ENCODE data around the gene NEK7.

The NEK7 gene

GRCh38 chr1:198147216-198147615 is 9.6 kb upstream of the NEK7 start:
- no peak for DNase-seq

- no peak for DNase-seq
These were observed 6.4 kb upstream of the NEK7 start for GRCh38 chr1:198150369-198150768.

- DNase-seq, result no peak
These were observed 5.1 kb upstream of the NEK7 start for GRCh38 chr1:198151688-198152087.

DNA sequence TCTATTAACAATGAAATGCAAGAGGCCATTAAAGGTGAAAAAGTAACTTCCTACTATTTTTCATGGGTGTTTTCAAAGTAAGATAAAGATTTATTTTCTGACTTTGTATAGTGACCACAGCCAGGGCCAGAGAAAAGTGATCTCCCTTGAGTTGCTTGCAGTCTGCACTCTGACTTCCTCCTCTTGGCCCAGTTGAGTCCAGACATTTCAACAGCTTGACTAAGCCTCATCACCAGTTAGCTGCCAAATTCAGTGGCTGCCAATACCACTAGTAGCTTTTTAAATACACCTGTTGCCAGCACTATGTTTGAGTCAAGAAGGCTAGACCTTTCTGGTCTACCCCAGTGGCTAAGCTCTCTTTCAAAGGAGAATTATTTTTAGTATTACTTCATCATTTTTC is 3.7 kb upstream of the NEK7 start:
- no peak for DNase-seq

- DNase-seq, result no peak
These were observed 3.0 kb upstream of the NEK7 start for GRCh38 chr1:198153804-198154203.

DNA sequence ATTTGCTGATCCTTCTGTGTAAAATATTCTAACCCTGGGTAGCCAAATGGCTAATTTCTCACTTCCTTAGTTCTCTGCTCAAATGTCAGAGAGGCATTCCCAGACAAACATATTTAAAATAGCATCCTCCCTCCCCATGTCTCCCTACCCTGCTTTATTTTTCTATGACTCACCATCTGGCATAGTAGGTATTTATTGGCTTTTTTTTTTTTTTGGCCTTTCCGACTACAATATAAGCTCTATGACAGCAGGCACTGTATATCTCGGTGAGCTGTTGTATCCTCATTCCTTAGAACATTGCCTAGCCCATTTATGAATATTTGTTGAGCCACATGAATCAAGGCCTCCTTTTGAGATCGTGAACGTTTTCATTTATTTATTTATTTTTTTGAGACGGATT is 1.5 kb upstream of the NEK7 start:
- no peak for DNase-seq

- peak; percentile 71 for DNase-seq
These were observed 570 bp upstream of the NEK7 start for GRCh38 chr1:198156111-198156744.

DNA sequence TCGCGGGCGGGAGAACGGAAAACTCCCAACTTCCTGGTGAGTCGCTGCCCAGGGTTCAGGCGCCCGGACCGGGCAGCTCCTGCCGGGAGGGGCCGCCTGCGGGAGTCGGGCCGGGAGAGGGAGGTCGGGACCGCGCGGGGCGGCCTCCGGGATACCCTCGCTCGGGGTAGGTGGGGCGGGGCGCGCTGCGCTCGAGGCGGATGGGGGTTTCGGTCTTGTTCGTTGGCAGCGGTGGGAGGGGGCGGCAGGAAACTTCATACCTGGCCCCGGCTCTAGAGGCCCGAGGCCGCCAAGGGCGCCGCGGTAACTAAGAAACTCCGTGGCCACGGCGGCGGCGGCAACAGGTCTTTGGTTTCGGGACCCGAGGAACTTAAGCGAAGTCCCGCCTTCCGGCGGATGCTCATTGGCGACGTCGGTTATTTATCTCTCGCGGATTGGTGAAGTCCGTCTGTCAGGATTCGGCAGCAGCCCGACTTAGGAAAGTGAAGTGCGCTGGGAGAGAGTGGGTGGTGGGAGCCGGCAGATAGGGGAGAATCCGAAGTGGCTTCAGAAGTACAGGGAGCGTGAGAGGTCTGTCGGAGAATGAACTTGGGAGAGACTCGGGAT is 546 bp downstream of the NEK7 start:
- peak; percentile 82 for DNase-seq

DNA sequence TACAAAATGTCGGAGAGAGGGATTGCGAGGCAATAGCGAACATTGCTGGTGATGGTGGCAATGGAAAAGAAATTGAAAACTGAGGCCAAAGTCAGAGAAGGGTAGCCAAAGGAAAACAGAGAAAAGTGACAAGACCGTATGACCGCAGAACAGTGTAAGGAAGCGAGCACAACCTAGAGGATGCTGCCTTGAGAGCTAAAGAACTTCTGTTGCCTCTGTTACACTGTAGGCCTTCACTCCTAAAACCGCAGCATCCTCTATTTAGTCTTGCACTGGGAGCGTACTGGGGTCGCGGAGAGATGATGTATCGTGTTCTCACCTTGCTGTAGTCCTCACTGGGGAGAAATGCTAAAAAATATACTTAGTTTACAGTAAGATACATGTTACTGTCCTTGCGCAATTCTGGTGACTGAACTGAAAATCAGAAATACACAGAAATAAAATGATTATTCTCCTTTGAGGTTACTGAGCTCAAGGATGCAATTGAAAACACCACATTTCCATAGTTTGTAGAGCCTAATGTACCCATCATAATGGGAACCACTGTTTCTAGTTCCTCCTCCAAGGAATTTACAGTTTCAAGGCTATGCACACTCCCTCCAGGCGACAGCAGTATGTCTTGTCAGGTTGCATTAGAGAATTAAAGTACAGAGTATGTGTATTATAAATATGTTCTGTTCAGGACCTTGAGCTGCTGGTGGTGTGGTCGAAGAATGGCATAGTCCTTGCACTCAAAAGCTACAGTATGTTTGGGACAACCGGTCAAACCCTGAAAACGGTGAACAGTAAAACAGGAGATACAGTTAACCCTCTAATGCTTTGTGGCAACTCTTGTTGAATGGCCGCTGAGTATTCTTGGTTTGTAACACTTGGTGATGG is 1.3 kb downstream of the NEK7 start:
- no peak for DNase-seq

GRCh38 chr1:198158735-198159589 is 2.2 kb downstream of the NEK7 start:
- peak; percentile 69 for DNase-seq

GRCh38 chr1:198160222-198160621 is 3.4 kb downstream of the NEK7 start:
- DNase-seq, result no peak

DNA sequence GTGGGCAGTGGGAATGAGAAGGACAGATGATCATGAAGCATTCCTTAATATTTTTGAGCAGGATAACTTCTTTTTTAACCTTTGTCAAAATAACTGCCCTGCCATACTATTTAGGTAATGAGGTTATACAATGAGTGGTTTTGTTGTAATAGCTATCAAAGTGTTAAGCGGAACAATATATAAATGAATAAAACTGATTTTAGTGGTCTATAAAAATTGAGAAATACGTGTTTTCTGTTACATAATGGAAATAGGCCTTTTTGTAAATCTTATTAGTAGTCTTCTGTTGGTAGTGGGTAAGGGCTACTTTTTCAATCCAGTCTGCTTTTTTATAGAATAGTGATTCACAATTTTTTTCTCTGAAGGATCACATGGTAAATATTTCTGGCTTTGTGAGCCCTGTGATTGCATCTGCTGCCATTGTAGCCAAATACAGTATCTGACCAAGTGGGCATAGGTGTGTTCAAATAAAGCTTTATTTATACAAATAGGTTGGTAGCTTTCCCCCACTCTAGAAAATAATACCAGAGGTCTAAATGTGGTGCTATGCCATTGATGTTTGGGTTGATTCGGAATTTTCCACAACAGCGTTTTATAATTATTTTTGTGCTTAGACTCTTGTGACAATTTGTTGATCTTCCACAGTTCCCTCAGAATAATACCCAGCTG is 4.3 kb downstream of the NEK7 start:
- DNase-seq, result no peak

- no peak for DNase-seq
These were observed 4.9 kb downstream of the NEK7 start for GRCh38 chr1:198161718-198162090.

DNA sequence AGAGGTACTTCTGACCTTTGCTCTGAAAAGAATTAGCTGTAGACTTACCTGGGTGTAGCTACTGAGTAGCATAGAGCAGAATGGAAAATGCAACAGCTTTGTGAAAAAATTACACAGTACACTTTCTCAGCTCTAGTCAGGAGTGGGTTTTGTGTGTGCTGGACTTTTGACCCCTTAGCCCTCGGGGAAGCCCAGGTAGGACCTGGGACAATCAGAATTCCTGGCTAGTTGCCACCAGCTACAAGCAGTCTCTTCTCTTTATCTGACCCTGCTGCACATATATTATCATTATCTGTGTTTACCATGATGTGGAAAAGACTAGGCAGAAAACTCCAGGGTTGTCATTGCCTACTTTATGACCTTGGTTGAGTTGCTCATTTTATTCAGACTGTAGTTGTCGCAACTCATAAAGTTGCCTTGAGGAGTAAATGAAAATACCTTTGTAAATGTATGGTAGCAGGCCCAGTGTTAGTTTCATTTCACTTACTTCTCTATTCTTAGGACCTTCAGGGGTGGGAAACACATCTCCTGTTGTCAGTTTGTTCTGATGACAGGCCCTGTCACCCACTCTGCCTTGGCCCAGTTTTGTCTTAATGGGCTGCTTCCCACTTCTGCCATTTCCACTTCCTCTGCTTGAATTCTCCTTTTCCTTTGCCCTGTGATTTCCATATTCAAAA is 5.4 kb downstream of the NEK7 start:
- DNase-seq, result no peak

- no peak for DNase-seq
These were observed 9.3 kb downstream of the NEK7 start for GRCh38 chr1:198165927-198166647.

DNA sequence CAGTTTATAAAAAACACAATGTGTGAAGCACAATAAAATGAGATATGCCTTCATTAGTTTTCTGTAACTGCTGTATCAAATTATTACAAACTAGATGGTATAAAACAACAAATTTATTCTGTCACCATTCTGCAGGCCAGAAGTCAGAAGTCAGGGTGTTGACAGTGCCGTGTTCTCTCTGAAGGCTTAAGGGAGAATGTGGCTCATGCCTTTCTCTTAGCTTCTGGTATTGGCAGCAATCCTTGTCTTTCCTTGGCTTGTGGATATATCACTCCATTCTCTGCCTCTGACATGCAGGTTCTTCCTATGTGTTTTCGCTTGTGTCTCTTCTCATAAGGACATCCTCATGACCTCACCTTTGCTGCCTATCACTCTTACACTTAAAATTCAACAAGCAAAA is 10.1 kb downstream of the NEK7 start:
- no peak for DNase-seq

DNA sequence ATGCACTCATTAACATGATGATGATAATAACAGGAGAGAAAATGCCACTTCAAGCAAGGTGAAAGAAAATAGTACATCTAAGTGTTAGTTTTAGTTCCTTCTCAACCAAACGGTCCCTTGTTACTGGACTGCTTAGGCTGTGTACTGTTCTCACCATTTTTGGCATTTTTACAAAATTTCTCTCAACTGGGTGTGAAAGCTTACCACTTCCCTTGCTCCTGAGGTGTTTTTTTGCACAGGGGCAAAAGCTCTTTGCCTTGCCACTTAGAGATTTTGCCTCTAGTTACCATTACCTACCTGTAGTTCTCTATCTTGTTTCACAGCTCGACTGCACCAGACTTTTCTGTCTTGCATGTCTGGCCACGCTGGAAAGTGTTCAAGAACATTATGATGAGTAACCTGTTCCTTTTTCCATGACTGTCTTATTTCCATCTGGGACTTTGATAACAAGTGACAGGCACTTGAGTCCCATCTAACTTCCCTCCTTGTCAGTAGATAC is 10.7 kb downstream of the NEK7 start:
- no peak for DNase-seq

GRCh38 chr1:198168227-198168626 is 11.4 kb downstream of the NEK7 start:
- no peak for DNase-seq

- DNase-seq, result no peak
These were observed 12.9 kb downstream of the NEK7 start for GRCh38 chr1:198169672-198170071.

- DNase-seq, result no peak
These were observed 15.1 kb downstream of the NEK7 start for GRCh38 chr1:198171667-198172540.

Data from DMS 273 treated with DMSO at 0.1 percent for 48 hours (cell line).